HG02973 (cell line): ENCODE measurements around the gene TMEM132E.

Experiments
- ATAC-seq: cut with Tn5 transposase; IDR thresholded peaks from one replicate; pipeline ENCODE4 v1.9.1; 2021; ENCODE audit warnings: moderate library complexity; ENCODE audit not compliant: unreplicated experiment

Gene TMEM132E

GRCh38 chr17:34567691-34568465, 11.5 kb upstream of the TMEM132E start:
- no peak for ATAC-seq

DNA sequence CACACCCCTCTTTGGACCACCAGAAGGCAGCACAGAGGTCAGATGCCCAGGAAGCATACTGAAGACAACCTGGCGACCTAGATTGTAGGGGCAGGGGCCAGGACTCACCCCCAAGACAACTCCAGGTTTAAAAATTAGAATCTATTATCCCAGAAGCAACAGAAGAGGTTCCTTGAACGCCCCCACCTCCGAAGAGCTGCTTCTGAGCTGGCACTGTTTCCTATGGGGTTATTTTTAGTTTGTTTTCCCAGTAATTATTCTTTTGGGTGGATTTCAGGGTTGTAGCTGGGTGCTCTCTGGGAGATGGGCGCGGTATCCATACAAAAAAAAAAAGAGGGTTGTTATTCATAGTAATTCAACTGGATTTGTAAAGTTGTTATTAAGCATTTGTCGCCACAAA, 10.4 kb upstream of the TMEM132E start:
- ATAC-seq: no peak

- no peak for ATAC-seq
Measured at GRCh38 chr17:34569591-34569990, 9.8 kb upstream of the TMEM132E start.

- no peak for ATAC-seq
Measured at GRCh38 chr17:34570506-34570905, 8.9 kb upstream of the TMEM132E start.

DNA sequence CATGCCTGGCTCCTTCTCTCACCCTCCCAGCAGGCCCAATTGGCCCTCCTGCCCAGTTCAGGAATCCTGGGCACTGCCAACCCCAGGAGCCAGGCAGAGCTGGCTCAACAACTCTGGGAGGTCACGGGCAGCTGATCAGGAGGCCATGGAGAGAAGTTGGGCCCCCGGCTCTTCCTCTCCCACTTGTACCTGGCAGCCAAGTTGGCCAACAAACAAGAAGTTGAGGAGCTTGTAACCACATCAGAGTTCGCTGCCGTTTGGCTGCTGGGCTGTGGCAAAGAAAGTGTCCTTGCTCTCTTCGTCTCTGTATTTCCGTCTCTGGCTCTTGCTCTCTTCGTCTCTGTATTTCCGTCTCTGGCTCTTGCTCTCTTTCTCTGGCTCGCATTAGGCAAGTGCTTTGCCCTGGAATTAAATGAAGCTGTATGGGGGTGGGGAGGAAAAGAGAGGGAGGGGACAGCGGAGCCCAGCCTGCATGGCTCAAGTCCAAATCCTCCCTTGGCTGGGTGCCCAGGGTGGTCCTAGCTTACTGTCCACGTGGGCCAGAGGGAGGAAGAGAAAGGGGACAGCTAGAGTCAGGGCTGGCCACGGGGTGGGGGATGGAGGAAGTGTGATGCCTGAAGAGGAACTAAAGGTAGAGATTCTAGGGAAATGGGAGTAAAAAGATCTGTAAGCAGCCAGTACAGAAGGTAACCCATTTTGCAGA, 7.8 kb upstream of the TMEM132E start:
- ATAC-seq: no peak

- no peak for ATAC-seq
Measured at GRCh38 chr17:34572483-34572882, 6.9 kb upstream of the TMEM132E start.

- ATAC-seq: no peak
Measured at GRCh38 chr17:34575182-34575581, 4.2 kb upstream of the TMEM132E start.

- no peak for ATAC-seq
Measured at GRCh38 chr17:34578016-34578415, 1.4 kb upstream of the TMEM132E start.

- ATAC-seq: no peak
Measured at GRCh38 chr17:34578656-34579016, 746 bp upstream of the TMEM132E start.

DNA sequence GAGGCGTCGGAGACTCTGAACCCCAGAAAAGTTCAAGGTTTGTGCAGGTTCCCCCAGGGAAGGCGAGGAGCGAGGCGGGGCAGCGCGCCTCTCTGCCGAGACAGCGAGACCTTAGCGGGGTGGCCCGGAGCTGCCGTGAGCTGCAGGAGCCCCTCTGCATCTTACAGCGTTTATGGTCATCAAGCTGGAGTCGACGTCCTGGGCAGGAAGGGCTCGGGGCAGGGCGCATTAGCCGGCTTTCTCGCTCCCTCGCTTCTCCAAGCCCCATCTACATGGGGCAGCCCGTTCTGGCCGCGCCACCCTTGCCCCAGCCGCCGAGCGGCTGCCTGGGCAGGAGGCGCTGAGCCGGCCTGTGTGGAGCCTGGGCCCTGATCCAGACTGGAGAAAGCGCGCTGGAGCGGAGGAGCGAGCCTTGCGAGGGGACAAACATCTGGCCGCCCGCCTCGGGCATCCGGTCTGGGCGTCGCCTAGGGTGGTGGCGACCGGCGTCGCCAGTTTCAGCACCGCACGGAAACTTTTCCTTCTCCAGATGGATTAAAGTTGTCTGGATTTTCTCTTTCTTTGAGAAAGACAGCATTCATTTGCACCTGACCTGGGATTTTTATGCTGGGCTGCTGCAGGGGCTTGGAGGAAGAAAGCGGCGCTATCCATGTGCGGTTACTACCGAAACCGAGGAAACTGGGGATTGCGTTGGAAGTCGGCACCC, 750 bp downstream of the TMEM132E start:
- no peak for ATAC-seq

DNA sequence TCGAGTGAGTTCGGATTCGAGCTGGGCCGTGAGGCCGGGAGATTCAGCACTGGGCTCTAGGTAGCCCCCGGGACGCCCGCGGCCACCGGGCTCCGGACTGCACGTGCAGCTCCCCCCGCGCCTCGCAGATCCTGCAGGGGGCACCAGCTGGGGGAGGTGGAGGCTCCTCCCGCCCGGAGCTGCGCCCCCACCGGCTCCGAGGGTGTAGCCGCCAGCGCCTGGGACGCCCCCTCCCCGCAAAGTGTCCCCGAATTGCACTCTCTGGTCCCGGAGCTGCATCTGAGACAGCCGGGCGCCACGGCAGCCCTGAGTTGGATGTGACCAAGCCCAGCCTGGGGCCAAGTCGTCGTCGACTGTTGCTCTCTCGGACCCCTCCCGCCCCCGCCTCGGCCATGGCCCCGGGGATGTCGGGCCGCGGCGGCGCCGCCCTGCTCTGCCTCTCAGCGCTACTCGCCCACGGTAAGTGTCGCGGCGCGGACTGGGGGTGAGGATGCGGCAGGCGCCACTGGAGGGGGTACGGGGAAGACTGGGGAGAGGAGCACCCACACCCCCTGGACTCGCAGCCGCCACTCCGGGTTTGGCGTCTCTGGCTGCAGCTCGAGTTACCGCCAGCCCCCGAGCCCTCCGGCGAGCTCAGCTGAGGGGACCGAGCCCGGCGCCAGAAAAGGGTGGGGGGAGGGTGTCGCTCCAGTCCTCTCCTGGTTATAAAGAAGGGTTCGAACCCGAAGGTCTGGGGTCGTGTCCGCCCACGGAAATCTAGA, 1.5 kb downstream of the TMEM132E start:
- no peak for ATAC-seq

GRCh38 chr17:34581446-34582184, 2.2 kb downstream of the TMEM132E start:
- ATAC-seq: no peak

- ATAC-seq: no peak
Measured at GRCh38 chr17:34582185-34582900, 3.0 kb downstream of the TMEM132E start.

GRCh38 chr17:34582901-34583245, 3.5 kb downstream of the TMEM132E start:
- no peak for ATAC-seq

- ATAC-seq: no peak
Measured at GRCh38 chr17:34584805-34585416, 5.5 kb downstream of the TMEM132E start.

GRCh38 chr17:34586346-34586846, 7.0 kb downstream of the TMEM132E start:
- no peak for ATAC-seq

DNA sequence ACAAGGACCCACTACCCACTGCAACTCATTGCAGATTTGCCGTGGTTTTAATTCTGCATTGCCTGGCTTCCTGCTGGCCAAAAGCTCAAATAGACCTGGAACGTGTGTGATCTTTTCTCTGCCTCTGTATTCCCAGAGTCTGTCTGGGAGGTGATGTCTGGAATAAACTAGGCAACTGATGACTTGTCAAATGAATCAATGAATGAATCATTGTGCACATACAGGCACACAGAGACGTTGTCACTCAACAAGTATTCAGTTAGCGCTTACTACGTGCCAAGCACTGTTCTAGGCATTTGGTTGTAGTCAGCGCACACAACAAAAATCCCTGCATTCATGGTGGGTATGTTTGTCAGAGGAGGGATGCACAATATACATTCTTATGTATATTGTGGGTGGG, 8.9 kb downstream of the TMEM132E start:
- no peak for ATAC-seq

DNA sequence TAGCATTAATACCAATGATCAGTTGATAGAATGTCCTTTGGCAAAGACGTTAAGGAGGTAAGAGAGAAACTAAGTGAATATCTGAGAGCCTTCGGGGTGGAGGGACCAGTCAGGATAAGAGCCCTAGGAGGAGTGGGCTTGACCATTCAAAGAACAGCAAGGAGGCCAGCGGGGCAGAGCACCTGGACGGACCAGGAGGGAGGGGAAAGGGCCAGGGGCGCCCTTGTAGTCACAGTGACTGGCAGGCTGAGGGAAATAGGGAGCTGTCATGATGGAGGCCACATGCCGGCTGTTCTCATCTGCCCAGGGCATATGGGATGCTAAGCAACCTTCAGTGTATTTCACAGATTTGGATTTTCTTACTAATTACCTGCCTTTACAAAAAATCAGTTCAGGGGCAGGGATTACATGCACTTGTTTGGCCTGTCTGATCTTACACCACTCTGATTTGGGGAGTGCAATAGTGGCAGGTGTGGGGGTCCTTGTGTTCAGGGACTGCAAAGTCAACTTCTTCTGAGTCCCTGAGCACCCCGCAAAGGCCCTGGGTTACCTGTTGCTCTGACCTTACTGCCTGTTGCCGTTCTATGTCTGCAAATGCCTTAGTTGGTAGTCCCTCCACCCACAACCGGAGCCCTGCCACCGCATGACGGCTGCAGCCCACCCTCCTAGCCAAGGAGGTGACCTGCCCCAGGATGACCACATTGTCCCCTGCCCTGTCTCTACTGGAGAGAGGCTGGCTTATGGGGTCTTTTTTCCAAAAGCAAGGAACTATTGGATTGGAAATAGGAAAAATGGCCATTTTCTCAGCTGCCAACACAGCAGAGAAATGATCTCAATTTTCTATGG, 10.0 kb downstream of the TMEM132E start:
- no peak for ATAC-seq
